GM12878 (cell line): ENCODE results near the gene WNT9A. TPM values are rescaled to one million over a fixed set of nuclear protein-coding genes. Genes with fewer than 3 reads are reported as not detected.

Experiments
- EP300 ChIP-seq, 2 experiments: fragments of 150-350 bp in 1 of 2; IDR thresholded peaks; 2 replicates each; pipeline ENCODE4 v1.6.1; 2011 to 2012; ENCODE audit warnings: low read depth in 2 of 2, low read length in 2 of 2, borderline replicate concordance in 1 of 2, improper control_type of control experiment in 1 of 2, inconsistent platforms in 1 of 2; ENCODE audit not compliant: control insufficient read depth in 1 of 2
- NKRF ChIP-seq: fragments of 450-650 bp; conservative IDR thresholded peaks from 2 replicates; pipeline ENCODE4 v1.6.1; 2017; ENCODE audit warnings: mild to moderate bottlenecking, moderate library complexity
- PKNOX1 ChIP-seq: fragments of 450-650 bp; IDR thresholded peaks from 2 replicates; pipeline ENCODE4 v1.6.1; 2016; ENCODE audit warnings: mild to moderate bottlenecking
- RCOR1 ChIP-seq: conservative IDR thresholded peaks from 2 replicates; pipeline ENCODE4 v1.6.1; 2012; ENCODE audit warnings: low read depth, low read length, improper control_type of control experiment
- ZNF592 ChIP-seq: fragments of 450-650 bp; IDR thresholded peaks from 2 replicates; pipeline ENCODE4 v1.6.1; 2017; ENCODE audit warnings: mild to moderate bottlenecking, moderate library complexity
- polyA plus RNA-seq, 11 experiments: library from polyadenylated mRNA; depleted of rRNA in 4 of 11; unstranded in 6 of 11; stranded (reverse) in 5 of 11; fragments of >200 nt; fragmentation: Nextera tagmentation in 4 of 11; fragmentation: Illumina TruSeq in 1 of 11; extraction: Ambion mirVana in 4 of 11; extraction: Trizol in 1 of 11; gene quantifications; 1 replicate in 1 of 11; 2 replicates in 10 of 11; pipeline versions ENCODE4 v1.2.1 to v1.2.3, GENCODE V29; 2011 to 2016; ENCODE audit warnings: inconsistent platforms in 2 of 11, missing spikeins in 2 of 11, low read depth in 1 of 11
- total RNA-seq, 4 experiments: library from RNA; depleted of rRNA in 3 of 4; stranded (reverse); fragments of >200 nt in 3 of 4; fragmentation: Illumina TruSeq in 1 of 4; extraction: Trizol in 1 of 4; gene quantifications; 2 replicates each; pipeline versions ENCODE4 v1.2.1 to v1.2.3, GENCODE V29; 2013 to 2021

WNT9A gene
- total and polyA plus RNA-seq, 10 of the 15 experiments (the other 5 are each of a cell fraction or from before 2014, with no cell fraction given): not detected

- TF ChIP-seq ZNF592 (no peak), EP300 (IDR thresholded peaks at IDR 0.05; ENCODE audit: borderline replicate concordance in 1 of 2, control insufficient read depth in 1 of 2, low read depth in 2 of 2, low read length in 2 of 2) (no peak), NKRF (no peak), PKNOX1 (no peak), RCOR1 (no peak)
Observed at GRCh38 chr1:227952374-227953021, 4.8 kb upstream of the WNT9A start (continued).
